GM19324 (cell line): Measurements from ENCODE around the gene RPP25L.
"Not testable (repeated sequence)": the region's sequence is repeated elsewhere in the genome, so short reads cannot be mapped to it uniquely, and the experiment has no call there.

Experiments
- ATAC-seq: cut with Tn5 transposase; IDR thresholded peaks from one replicate; pipeline ENCODE4 v1.9.1; 2021; ENCODE audit warnings: mild to moderate bottlenecking, moderate library complexity; ENCODE audit not compliant: unreplicated experiment, low FRiP score

RPP25L gene, protein sequence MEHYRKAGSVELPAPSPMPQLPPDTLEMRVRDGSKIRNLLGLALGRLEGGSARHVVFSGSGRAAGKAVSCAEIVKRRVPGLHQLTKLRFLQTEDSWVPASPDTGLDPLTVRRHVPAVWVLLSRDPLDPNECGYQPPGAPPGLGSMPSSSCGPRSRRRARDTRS

DNA sequence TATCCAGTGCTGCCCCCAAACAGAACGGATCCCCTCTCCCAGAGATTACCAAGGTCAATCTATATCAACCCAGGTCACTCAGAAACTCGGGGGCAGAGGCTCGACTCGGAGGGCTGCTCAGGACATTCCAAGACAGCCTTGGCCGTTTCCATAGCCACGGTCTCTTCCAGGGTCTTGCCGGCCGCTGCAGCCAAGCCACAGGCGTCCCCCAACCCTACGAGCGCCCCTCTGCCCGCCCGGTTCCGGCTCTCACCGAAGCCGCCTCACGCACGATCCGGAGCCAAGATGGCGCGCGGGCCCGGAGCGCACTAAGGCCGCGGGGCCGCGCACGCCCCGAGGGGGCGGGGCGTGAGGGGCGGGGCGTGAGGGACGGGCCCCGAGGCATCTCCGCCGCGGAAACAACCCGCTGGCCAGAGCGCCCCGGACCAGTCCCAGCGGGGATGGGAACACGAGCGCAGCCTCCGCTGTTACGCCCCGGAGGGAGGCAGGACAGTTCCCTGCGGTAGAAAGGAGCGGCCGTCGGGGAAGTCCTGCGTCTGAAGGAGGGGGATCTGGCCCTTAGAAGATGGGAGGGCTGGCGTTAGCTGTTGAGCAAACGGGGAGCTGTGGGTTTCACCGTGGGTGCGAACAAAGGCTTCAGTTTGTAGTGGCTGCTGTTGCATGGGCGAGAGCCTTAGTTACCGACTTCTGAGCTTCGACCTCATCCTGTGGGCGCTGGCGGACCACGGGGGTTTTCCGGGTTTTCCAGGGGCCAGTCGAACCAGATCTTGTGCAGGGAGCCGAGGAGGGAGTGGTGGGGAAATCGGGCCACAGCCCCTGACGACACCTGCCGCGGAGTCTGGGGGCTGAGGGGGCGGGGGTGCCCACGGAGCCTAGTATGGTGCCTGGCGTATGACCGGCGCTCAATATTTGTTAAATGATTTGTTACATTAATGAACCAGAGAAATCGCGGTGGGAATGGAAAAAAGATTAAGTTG is at the start of gene RPP25L:
Gene RPP25L, minus strand, starts transcription at position 287 of the 977 bp plus-strand sequence. CDS start 801 bp downstream, outside the sequence.
- ATAC-seq, result peak; percentile 76

DNA sequence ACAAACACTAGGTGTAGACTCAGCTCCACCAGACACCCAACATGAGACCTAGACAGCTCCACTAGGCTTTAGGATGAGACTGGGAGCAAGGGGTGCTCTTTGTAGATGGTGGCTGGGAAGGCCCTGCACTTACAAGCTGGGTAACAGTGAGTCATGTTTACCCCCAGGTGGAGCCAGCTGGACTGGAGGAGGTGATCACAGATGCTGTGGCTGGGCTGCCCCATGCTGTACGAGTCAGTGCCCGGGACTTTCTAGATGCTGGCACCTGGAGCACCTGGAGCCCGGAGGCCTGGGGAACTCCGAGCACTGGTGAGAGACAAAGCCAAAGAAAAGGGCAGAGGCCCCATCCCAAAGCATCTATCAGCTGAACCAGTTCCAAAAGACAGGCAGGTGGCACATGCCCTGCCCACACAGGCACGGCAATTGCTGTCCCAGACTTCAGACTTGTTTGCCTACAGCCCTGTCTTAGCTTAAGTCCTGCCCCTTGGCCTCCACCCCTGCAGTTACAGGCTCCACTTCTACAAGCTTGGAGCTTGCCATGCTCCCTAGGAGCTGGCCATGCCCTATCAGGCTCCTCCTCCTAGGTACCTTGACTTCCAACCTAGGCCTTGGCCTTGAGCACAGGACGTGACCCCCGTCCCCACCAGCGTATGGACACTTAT is 47.8 kb upstream of the RPP25L start:
- ATAC-seq, result no peak

DNA sequence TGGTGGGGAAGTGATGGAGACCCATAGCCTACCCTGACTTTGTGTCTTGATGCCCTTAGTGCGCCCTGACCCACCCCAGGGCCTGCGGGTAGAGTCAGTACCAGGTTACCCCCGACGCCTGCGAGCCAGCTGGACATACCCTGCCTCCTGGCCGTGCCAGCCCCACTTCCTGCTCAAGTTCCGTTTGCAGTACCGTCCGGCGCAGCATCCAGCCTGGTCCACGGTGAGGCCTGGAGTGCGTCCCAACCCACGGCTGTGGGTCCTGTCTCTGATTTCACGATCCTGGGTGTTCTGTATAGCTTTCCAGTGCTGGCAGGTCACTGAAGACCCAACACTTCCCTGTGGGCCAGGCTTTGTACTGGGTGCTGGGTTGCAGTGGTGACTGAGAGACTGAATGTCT is 46.6 kb upstream of the RPP25L start:
- ATAC-seq, result no peak

DNA sequence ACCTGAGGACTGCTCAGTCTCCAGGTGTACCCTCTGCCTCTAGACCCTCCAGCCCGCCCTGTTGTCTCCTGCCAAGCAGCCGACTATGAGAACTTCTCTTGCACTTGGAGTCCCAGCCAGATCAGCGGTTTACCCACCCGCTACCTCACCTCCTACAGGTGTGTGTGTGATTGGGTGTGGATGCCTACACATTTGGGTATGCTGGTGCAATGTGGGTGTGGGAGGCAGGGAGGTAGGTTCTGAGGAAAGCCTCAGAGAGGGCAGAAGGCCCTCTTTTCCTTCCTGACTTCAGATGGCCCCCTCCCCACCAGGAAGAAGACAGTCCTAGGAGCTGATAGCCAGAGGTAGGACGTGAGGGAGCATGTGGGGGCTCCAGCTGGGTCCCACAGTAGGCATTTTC is 45.1 kb upstream of the RPP25L start:
- no peak for ATAC-seq

DNA sequence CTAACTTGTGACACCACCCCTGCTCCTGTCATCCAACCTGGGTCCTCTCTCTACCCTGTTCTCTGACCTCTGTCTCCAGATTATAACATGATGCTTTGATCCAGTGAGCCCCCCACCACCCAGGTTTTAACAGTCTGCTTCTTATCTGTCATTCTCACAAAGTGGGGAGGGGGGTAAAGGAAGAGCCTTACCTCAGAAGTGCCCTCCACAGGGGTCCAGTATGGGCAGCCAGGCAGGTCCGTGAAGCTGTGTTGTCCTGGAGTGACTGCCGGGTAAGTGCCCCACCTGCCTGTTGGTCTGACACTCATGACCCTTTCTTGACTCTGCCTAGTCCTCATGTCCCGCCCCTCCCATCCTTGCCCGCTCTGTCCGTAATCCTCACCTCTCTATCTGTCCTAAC is 43.5 kb upstream of the RPP25L start:
- no peak for ATAC-seq

DNA sequence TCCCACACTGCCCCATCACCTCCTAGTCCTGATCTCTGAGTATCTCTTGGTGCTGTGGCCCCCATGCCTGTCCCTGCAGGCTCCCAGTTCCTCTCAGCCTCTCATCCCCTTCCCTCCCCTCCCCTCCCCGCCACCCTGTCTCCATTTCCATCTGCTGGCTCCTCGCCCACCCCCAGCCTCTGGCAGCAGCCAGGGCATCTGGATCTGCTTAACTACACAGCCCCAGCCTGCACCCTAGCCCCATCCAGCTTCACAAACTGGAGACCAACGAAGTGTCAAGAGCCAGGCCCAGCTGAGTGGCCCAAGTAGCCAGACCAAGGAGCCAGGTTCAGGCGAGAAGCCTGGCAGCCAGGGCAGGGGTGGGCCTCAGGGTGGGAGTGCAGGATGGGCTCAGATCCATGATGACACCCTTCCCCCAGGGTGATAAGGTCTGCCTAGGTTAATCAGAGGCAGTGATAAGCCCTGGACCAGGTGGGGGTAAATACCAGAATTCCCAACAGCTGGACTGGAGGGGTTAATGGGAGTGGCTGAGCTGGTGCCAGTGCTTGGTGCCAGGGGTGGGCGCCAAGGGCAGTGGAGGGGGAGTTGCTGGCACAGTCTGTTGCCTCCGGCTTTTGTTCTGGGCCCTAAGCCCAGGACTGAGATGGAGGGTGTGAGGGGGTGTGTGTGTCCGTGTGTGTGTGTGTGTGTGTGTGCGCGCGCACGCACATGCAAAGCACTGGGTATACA is 42.6 kb upstream of the RPP25L start:
- ATAC-seq, result no peak

DNA sequence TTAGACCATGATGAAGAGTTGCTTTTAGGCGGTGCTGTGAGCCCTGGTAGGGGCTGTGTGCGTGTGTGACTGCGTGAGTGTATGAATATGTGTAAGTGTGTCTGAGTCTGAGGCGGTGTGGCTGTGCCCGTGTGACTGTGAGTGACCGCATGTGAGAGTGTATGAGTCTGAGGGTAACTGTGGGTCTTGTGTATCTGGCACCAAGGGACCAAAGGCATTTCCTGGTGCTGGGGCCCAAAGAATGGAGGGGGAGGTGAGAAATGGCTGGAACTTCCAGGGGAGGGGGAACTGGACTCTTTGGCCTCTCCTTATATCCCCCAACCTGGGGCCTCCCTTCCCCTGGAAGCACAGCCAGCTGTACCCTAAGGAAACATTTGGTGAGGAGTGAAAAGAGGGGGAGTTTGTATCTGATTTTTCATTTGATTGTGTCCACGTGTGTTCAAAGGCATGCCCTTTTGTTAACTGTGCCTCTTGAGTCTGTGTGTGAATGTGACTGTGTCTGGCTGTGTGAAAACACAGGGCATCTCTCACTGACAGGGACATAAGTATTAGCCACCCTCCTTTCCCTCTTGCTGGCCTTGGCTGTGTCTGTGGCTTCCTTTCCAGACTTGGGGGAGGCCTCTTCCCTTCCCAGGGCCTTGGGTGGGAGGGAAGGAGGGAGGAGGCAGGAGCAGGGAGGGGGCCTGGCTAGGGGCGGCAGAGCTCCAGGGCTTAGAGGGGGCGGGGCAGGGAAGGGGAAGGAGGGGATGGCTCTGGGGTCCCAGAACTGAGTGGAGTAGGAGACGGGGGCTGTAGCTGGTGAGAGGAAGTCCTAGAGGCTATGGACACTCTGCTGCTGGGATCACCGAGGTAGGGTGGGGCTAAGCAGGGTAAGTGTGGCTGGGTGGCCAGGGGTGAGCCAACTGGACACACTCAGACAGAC is 41.5 kb upstream of the RPP25L start:
- no peak for ATAC-seq

DNA sequence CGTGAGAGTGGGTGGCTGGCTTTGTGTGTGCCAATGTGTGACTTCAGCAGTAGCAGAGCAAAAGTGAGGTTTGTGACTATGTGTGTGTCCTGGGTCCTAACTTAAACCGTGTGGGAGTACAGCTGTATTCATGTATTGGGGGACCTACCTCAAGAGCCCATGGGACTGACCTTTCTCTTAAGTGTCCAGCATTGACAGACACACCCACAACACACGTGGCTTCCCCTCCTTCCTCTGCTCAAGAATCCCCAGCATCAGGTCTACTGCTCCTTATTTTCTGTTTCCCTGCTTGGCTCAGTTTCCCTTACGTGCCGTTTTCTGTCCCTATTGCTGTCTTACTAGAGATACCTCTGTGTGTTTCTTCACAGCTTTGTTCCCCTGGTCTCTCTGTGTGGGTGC is 40.7 kb upstream of the RPP25L start:
- ATAC-seq, result no peak

DNA sequence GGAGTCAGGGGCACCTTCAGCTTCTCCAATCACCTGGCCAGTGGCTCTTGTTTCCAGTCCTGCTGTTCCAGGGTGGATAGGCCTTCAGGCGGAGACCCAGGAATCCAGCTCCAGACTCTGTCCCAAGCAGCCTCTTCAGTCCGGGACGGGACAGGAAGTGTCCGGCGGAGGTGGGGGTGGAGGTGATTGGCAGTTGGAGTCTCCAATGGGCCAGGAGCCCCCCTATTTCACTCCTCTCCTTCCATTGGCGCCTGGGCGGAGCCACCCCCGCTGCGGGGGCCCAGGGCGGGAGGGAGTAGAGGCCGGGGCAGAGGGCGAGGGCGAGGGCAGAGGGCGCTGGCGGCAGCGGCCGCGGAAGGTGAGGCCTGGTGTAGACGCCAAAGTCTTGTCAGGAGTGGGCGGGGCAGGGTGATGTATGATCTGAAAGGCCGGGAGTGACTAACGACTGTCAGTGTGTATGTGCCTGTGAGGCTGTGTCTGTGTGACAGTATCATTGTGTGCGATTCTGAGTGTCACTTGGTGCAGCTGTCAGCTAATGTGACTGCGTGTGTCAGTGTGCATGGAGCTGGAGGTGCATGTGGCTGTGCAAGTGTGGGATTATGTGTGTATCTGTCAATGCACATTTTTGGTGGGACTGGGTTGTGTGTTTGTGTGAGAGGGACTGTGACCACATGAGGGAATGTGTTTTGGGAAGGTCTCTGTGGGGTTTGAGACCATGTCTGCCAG is 40.1 kb upstream of the RPP25L start, which contains the start of gene IL11RA:
Gene IL11RA, plus strand, starts transcription at position 310 of the 726 bp plus-strand sequence. CDS start 3,033 bp downstream, outside the sequence.
- no peak for ATAC-seq

DNA sequence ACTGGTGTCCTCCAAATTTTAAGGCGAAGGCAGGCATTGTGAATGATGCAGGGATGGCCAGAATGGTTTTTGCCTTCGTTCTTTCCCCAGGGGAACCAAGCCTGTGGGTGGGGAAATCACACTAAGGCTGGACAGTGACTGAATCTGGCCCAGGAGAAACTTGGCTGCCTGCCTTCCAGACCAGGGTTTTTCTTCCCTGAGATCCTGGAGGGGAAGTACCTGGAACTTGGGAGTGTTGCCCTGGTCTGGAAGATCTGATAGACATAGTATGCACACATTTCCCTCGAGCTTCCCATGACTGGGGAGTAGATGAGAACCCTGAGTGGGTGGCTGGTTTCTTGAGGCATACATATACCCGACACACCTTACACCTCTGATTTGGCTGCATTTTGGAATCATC is 39.4 kb upstream of the RPP25L start:
- ATAC-seq, result no peak

DNA sequence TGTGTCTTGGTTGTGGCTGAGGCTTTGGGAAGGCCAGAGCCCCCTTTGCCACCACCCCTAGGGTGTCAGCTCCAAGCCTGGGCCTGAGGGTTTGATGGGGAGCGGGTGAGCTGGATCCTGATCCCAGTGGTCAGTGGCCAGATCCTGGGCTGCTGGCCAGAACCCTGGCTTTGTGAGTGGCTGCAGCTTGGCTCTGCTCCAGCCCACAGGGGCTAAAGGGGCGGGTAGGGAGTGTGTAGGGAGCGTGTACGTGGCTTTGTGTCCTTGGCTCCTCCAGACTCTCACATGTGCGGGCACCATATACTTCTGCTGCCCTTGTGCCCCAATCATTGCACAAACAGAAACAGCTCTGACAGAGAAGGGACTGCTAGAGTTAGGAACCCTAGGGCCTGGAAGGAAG is 38.9 kb upstream of the RPP25L start:
- no peak for ATAC-seq

DNA sequence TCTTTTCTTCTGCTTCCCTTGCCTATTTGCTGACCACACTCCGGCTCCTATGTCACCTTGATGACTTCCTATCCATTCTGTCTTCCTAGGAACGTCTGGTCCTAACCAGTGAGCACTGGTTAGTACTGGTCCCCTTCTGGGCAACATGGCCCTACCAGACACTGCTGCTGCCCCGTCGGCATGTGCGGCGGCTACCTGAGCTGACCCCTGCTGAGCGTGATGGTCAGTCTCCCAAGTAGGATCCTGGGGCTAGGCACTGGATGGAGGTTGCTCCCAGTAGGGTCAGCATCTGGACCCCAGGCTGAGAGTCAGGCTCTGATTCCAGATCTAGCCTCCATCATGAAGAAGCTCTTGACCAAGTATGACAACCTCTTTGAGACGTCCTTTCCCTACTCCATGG is 36.8 kb upstream of the RPP25L start:
- ATAC-seq, result no peak

DNA sequence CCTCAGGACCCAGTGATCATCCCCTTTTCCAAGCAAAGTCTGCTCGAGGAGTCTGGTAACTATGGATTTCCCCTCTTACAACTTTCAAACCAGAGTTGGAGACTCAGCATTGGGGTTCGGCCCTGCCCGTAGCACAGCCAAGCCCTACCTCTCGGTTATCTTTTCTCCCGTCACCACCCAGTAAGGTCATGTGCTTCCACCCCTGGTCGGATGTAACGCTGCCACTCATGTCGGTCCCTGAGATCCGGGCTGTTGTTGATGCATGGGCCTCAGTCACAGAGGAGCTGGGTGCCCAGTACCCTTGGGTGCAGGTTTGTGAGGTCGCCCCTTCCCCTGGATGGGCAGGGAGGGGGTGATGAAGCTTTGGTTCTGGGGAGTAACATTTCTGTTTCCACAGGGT is 35.8 kb upstream of the RPP25L start:
- no peak for ATAC-seq

DNA sequence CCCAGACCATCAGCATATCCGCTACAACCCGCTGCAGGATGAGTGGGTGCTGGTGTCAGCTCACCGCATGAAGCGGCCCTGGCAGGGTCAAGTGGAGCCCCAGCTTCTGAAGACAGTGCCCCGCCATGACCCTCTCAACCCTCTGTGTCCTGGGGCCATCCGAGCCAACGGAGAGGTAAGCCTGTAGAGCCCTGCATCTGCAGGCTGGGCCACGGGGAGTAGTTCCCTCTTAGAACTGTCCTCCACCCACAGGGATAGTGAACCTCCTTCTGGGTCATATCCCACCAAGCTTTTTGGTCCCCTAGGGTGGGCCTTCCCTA is 35.1 kb upstream of the RPP25L start:
- ATAC-seq, result no peak

DNA sequence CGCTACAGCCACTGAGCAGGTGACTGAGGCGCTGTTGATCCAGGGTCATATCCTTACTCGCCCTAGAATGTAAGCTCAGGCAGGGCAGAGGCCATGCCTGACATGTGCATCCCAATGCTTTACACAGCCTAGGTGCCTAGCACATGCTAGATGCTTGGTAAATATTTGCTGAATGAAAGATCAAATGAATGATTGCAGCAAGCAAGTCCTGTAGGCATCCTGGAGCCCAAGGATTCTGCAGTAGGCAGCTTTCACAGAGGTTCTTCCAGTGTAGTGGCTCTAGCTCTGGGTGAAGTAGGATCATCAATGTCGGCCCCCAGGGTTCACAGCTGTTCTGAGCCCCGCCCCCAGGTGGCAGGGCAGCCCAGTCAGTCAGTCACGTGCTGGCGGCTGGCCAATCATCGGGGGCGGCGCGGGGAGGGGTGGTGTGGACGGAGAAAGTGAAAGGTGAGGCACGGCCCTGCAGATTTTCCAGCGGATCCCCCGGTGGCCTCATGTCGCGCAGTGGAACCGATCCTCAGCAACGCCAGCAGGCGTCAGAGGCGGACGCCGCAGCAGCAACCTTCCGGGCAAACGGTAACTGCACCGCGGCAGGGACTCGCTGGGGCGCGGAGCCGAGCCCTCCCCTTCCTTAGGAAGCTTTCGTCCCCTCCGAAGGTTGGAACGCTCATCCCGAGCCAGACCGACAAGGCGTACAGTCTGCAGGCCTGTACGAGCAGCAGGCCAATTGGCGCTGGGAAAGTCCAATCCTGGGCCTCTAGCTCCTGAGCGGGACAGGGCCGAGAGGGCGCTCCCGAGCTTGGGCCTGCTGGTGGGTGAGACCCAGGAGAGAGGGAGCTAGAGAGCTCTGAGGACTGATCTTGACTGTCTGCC is 34.5 kb upstream of the RPP25L start, which contains the start of gene GALT:
Gene GALT, plus strand, starts transcription at position 465 of the 873 bp plus-strand sequence. Its CDS starts 30 bp downstream, at position 495.
- ATAC-seq, result peak; percentile 86

DNA sequence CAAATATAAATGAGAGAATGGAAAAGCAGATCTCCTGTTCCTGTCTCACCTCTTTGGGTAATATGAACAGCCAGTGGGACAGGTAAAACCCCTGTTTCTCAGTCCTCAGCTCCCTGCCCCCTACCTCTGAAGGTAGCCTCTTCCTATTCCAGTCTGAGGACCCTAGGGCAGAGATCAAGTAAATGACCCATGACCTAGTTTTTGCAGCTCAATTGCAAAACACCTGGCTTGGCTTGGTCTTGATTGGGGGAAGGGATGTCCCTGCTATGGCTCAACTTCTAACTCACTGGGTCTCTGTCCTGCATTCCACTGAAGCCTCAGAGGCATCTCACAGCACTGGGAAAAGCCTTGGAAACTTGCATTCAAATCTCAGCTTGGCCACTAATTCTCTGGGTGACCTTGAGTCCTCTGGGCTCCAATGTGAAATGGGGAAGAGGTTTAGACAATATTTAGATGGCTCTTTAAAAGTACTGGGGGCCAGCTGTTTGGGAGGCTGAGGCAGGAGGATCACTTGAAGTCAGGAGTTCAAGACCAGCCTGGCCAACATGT is 32.9 kb upstream of the RPP25L start:
- no peak for ATAC-seq

DNA sequence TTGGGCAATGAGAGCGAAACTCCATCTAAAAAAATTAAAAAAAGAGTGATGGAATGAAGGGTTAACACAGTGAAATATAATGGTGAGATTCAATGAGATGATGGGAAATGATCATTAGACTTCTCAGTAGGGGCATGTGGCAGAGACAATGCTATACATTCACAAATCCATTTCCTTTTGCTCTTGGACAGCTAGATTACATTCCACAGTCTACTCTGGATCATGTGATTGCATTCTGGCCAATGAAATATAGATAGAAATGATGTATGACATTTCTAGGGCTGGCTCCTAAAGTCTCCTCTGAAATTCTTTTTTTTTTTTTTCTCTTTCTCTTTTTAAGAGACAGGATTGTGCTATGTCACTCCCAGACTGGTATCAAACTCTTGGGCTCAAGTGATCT is 30.8 kb upstream of the RPP25L start:
- no peak for ATAC-seq

DNA sequence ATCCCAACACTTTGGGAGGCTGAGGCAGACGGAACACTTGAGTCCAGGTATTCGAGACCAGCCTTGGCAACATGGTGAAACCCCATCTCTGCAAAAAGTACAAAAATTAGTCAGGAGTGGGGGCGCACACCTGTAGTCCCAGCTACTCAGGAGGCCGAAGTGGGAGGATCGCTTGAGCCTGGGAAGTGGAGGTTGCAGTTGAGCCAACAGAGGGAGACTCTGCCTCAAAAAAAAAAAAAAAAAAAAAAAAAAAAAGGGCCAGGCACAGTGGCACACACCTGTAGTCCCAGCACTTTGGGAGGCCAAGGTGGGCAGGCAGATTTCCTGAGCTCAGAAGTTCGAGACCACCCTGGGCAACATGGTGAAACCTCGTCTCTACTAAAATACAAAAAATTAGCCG is 27.4 kb upstream of the RPP25L start:
- ATAC-seq, result not testable (repeated sequence)
